PC-3 (cell line): ENCODE measurements around the gene TAF4. TPM values are rescaled to one million over a fixed set of nuclear protein-coding genes. Genes with fewer than 3 reads are reported as not detected.

Source experiments
- ATAC-seq: fragments of 200-7000 bp; cut with Tn5 transposase; 2 replicates; pipeline ENCODE4 v1.9.1; 2020; ENCODE audit warnings: mild to moderate bottlenecking, moderate library complexity
- BruUV-seq: library from RNA; stranded (reverse); fragments of 400-500 nt; replicated peaks from 2 replicates; lab custom pipeline; 2021; lab: Mats Ljungman, UMichigan
- CTCF ChIA-PET: fragments of 300-600 bp; sonication (Branson Sonifier 250); formaldehyde crosslinking; loops from one replicate; lab custom pipeline; 2022; ENCODE audit warnings: antibody characterized with exemption; lab: Charles Lee
- POLR2A ChIA-PET: fragments of 300-600 bp; sonication (Branson Sonifier 250); formaldehyde crosslinking; loops from one replicate; lab custom pipeline; 2022; ENCODE audit warnings: antibody characterized with exemption; ENCODE audit not compliant: unreplicated experiment; lab: Charles Lee
- DNase-seq: peaks from one replicate; pipeline ENCODE4 v3.0.0-alpha.2; 2015
- H2AFZ ChIP-seq: fragments of 300-600 bp; sonication (generic); 2 replicates; pipeline ENCODE4 v1.6.0; 2016; ENCODE audit warnings: antibody characterized with exemption, low read length
- H3F3A ChIP-seq: fragments of 300-600 bp; sonication (generic); one replicate; pipeline ENCODE4 v1.6.0; 2017; ENCODE audit warnings: antibody characterized with exemption, low read length, control low read depth, mild to moderate bottlenecking; ENCODE audit not compliant: unreplicated experiment
- H3K27ac ChIP-seq: fragments of 300-600 bp; sonication (generic); 2 replicates; pipeline ENCODE4 v1.5.1; 2016; ENCODE audit warnings: mild to moderate bottlenecking, low read length
- H3K27me3 ChIP-seq: fragments of 300-600 bp; sonication (generic); 2 replicates; pipeline ENCODE4 v1.6.1; 2016; ENCODE audit warnings: low read length, mixed read lengths
- H3K36me3 ChIP-seq: fragments of 300-600 bp; sonication (generic); 2 replicates; pipeline ENCODE4 v1.6.1; 2016; ENCODE audit warnings: low read depth, mixed run types, low read length, mixed read lengths
- H3K4me1 ChIP-seq: fragments of 300-600 bp; sonication (generic); 2 replicates; pipeline ENCODE4 v1.5.1; 2016; ENCODE audit warnings: low read length; ENCODE audit not compliant: insufficient read depth
- H3K4me2 ChIP-seq: fragments of 300-600 bp; sonication (generic); 2 replicates; pipeline ENCODE4 v1.6.0; 2016; ENCODE audit warnings: low read length
- H3K4me3 ChIP-seq: fragments of 300-600 bp; sonication (generic); 2 replicates; pipeline ENCODE4 v1.5.1; 2016; ENCODE audit warnings: mild to moderate bottlenecking, low read length, mixed read lengths
- H3K79me2 ChIP-seq: fragments of 300-600 bp; sonication (generic); 2 replicates; pipeline ENCODE4 v1.6.1; 2017; ENCODE audit warnings: low read length, mixed read lengths
- H3K9ac ChIP-seq: fragments of 300-600 bp; sonication (generic); 2 replicates; pipeline ENCODE4 v1.6.0; 2016; ENCODE audit warnings: mild to moderate bottlenecking, low read length
- H3K9me2 ChIP-seq: fragments of 300-600 bp; sonication (generic); replicated peaks from 2 replicates; pipeline ENCODE4 v1.6.1; 2016; ENCODE audit warnings: mixed run types, low read length, mixed read lengths
- H3K9me3 ChIP-seq: fragments of 300-600 bp; sonication (generic); 2 replicates; pipeline ENCODE4 v1.6.1; 2016; ENCODE audit warnings: low read length, mixed read lengths
- H4K20me1 ChIP-seq: fragments of 300-600 bp; sonication (generic); 2 replicates; pipeline ENCODE4 v1.6.1; 2016; ENCODE audit warnings: low read length, mixed read lengths
- EZH2 ChIP-seq: fragments of 300-600 bp; sonication (generic); IDR thresholded peaks from one replicate; pipeline ENCODE4 v1.6.1; 2017; ENCODE audit warnings: antibody characterized with exemption, mild to moderate bottlenecking, low read length; ENCODE audit not compliant: unreplicated experiment
- EZH2phosphoT487 ChIP-seq: fragments of 300-600 bp; sonication (generic); IDR thresholded peaks from 2 replicates; pipeline ENCODE4 v1.6.1; 2018; ENCODE audit warnings: mild to moderate bottlenecking, antibody characterized with exemption, low read length, borderline replicate concordance
- intact Hi-C: fragments of 100-400 bp; cut with micrococcal nuclease; formaldehyde crosslinking; loops from 2 replicates; pipeline ENCODE4 v1.9.0; 2023
- total RNA-seq: library from RNA; depleted of rRNA; stranded (reverse); fragments of >200 nt; gene quantifications from 2 replicates; pipeline ENCODE4 v1.2.3, GENCODE V29; 2014
- TF ChIP-seq, protein P1 (sequence below): fragments of 300-600 bp; sonication (generic); conservative IDR thresholded peaks from 2 replicates; pipeline ENCODE4 v1.5.1; 2017; ENCODE audit warnings: antibody characterized with exemption, low read depth, mild to moderate bottlenecking, low read length

The TAF4 gene
- total RNA-seq, 1 experiment from 2014 or later, result 9.6 TPM

- intact Hi-C loops, result no loop called here
- POLR2A ChIA-PET, result no interaction called here
Observed at GRCh38 chr20:61953037-61954021, 112.4 kb downstream of the TAF4 start.

GRCh38 chr20:61951695-61952533, 113.8 kb downstream of the TAF4 start:
- Histone ChIP-seq H3K4me3 (no peak overlapping the region), H3F3A (no peaks in the 10 kb centered on the region), H3K27ac (no peak overlapping the region), H3K9me3 (no peaks in the 10 kb centered on the region), H3K27me3 (peaks cover 25% of the 10 kb centered on the region), H3K79me2 (no peaks in the 10 kb centered on the region), H2AFZ (no peak overlapping the region), H3K4me1 (no peaks in the 10 kb centered on the region), H3K4me2 (no peak overlapping the region), H3K36me3 (no peaks in the 10 kb centered on the region), H3K9ac (no peak overlapping the region), H4K20me1 (no peaks in the 10 kb centered on the region), H3K9me2 (no peaks in the 10 kb centered on the region)
- BruUV-seq, result no TSS peak
- no peak for ATAC-seq
- ChIA-PET POLR2A (no interaction called here), CTCF (interaction anchor here (0.6 kb wide), 1 partner anchor 40 kb away, joined by 3 read pairs; no protein-coding TSS in a partner anchor)
- intact Hi-C loops, result no loop called here
- no peak for DNase-seq
- TF ChIP-seq EZH2, result no peak
- TF ChIP-seq, protein P1, sequence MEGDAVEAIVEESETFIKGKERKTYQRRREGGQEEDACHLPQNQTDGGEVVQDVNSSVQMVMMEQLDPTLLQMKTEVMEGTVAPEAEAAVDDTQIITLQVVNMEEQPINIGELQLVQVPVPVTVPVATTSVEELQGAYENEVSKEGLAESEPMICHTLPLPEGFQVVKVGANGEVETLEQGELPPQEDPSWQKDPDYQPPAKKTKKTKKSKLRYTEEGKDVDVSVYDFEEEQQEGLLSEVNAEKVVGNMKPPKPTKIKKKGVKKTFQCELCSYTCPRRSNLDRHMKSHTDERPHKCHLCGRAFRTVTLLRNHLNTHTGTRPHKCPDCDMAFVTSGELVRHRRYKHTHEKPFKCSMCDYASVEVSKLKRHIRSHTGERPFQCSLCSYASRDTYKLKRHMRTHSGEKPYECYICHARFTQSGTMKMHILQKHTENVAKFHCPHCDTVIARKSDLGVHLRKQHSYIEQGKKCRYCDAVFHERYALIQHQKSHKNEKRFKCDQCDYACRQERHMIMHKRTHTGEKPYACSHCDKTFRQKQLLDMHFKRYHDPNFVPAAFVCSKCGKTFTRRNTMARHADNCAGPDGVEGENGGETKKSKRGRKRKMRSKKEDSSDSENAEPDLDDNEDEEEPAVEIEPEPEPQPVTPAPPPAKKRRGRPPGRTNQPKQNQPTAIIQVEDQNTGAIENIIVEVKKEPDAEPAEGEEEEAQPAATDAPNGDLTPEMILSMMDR, result no peak
- TF ChIP-seq EZH2phosphoT487, result no peak

More at GRCh38 chr20:61953037-61954021, 112.4 kb downstream of the TAF4 start:
- Histone ChIP-seq H3K4me3 (no peak overlapping the region), H3K27ac (no peak overlapping the region), H4K20me1 (no peaks in the 10 kb centered on the region), H3K79me2 (no peaks in the 10 kb centered on the region), H3K9ac (no peak overlapping the region), H2AFZ (no peak overlapping the region), H3K9me3 (no peaks in the 10 kb centered on the region), H3K4me1 (no peaks in the 10 kb centered on the region), H3F3A (no peaks in the 10 kb centered on the region), H3K4me2 (no peak overlapping the region), H3K27me3 (peaks cover 28% of the 10 kb centered on the region), H3K9me2 (no peaks in the 10 kb centered on the region), H3K36me3 (no peaks in the 10 kb centered on the region)
- DNase-seq, result no peak
- TF ChIP-seq, protein P1, result no peak
- TF ChIP-seq EZH2phosphoT487 (no peak), EZH2 (no peak)
- CTCF ChIA-PET, result no interaction called here
- no TSS peak for BruUV-seq
- no peak for ATAC-seq
